Activated CD4-positive, alpha-beta T cell treated with anti-CD3 and anti-CD28 coated beads, Interleukin-2, Interleukin-4, amounts not matched to agents 100 ng/mL and 50 ng/mL, durations not matched to agents 16 hours and 8 hours (primary cell): ENCODE measurements around the gene GOLGA8G.
"Not testable (repeated sequence)": the region's sequence is repeated elsewhere in the genome, so short reads cannot be mapped to it uniquely, and the experiment has no call there.

ENCODE experiments used
- DNase-seq: peaks from one replicate; pipeline ENCODE4 v3.0.0-alpha.2; 2020; ENCODE audit warnings: low spot score

The GOLGA8G gene, protein sequence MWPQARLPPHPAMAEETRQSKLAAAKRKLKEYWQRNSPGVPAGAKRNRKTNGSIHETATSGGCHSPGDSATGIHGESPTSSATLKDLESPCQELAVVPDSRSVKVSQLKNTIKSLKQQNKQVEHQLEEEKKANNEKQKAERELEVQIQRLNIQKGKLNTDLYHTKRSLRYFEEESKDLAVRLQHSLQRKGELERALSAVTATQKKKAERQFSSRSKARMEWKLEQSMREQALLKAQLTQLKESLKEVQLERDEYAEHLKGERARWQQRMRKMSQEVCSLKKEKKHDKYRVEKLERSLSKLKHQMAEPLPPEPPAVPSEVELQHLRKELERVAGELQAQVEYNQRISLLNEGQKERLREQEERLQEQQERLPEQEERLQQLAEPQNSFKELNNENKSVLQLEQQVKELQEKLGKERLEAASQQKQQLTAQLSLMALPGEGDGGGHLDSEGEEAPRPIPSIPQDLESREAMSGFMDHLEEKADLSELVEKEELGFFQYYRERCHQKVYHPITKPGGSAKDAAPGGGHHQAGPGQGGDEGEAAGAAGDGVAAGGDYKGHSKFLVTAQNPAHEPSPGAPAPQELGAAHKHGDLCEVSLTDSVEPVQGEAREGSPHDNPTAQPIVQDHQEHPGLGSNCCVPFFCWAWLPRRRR

DNA sequence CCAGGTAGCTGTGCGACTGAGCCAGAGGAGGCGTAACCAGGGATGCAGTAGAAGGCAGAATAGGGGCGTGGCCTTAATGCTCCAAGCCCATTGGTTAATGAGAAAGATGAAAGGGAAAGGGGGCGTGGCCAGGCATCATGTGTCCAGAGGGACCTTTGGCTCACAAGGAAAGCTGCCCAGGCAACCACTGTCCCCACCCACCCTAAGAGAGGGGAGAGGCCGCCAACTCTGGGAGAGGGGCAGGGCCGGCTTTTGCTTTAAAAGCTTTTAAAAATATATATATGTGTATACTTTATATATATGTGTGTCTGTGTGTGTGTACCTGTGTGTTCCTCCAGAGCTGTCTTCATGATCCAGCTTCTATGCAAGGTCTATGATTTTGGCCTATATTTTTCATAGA lies at the start of gene GOLGA8G:
GOLGA8G (minus strand) TSS at position 18 of the 400 bp plus-strand sequence. CDS start 62 bp downstream, outside the sequence.
- DNase-seq: not testable (repeated sequence)

DNA sequence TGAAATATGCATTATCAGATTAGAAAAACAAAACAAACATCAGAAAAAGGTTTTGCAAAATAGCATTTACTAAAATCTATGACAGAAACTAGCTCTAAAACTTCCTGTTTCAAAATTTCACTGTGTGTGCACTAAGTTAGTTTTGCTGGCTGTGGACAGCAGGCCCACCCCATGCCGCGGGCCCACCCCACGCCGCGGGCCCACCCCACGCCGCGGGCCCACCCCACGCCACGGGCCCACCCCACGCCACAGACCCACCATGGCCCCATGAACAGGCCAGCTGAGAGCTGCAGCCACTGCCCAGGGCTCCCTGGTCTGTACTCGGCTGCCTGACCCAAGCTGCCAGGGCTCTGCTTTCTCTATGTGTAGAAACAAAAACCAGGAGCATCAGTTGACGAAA lies 40.6 kb upstream of the GOLGA8G start:
- DNase-seq: not testable (repeated sequence)

DNA sequence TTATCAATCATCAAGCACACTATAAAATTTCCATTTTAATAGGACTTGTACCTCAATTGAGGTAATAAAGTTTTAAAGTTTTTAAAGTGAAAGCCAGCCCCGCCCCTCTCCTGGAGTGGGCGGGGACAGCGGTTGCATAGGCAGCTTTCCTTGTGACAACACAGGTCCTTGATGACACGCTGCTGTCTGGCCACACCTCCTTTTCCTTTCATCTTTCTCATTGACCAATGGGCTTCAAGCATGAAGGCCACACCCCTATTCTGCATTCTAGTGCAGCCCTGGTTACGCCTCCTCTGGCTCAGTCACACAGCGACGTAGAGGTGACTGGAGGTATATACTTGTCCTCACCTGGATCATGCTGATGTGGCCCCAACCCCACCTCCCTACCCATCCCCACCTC lies 20.5 kb upstream of the GOLGA8G start, which contains the start of gene GOLGA6L25:
GOLGA6L25 (plus strand) TSS at position 301 of the 400 bp plus-strand sequence; CDS start at position 362, 61 bp downstream.
- not testable (repeated sequence) for DNase-seq

DNA sequence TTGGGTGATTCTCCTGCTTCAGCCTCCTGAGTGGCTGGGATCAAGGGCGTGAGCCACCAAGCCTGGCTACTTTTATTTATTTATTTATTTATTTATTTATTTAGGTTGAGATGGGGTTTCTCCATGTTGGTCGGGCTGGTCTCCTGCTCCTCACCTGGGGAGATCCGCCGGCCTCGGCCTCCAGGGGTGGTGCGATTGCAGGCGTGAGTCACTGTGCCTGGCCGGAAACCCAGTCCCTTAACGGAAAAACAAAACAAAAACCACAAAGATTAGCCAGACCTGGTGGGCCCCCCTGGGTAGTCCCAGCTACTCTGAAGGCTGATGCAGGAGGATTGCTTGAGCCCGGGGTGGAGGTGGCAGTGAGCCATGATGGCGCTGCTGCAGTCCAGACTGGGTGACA lies 17.6 kb downstream of the GOLGA8G start:
- DNase-seq: not testable (repeated sequence)

DNA sequence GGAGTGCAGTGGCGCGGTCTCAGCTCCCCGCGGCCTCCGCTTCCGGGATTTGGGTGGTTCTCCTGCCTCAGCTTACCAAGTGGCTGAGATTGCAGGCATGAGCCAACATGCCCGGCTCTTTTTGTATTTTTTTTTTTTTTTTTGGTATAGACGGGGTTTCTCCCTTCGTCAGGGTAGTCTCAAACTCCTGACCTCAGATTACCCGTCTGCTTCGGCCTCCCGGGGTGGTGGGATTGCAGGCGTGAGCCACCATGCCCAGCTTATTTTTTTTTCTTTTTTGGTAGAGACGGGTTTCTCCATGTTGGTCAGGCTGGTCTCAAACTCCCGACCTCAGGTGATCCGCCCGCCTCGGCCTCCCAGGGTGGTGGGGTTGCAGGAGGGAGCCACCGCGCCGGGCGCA lies 18.6 kb downstream of the GOLGA8G start:
- not testable (repeated sequence) for DNase-seq

DNA sequence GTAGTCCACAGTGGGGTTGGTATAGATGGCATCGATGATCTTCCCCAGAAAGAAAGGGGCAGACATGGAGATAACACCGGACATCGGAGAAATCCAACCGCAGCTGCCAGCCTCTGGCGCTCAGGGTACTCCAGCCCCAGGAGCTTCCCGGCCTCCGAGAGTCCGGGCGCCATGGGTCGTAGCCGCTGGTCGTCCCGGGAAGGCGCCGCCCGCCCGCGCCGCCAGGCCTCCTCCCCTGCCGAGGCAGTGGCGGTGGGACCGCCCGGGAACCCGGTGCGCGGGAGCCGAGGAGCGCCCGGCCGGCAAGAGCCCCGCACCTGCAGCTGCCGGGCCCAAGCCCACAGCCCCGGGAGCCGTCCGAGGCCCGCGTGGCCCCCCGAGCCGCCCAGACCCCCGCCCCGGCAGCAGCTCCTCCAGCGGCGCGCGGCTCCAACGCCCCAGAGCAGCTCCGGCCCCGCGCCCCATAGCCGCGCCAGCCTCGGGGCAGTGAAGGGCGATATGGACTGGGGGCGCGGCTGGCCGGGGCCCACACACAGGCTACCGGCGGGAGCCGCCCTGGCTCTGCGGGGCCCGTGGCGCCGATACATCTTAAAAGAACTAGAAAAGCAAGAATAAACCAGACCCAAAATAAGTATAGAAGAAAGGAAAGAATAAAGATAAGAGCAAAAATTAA lies 24.4 kb downstream of the GOLGA8G start:
- not testable (repeated sequence) for DNase-seq

DNA sequence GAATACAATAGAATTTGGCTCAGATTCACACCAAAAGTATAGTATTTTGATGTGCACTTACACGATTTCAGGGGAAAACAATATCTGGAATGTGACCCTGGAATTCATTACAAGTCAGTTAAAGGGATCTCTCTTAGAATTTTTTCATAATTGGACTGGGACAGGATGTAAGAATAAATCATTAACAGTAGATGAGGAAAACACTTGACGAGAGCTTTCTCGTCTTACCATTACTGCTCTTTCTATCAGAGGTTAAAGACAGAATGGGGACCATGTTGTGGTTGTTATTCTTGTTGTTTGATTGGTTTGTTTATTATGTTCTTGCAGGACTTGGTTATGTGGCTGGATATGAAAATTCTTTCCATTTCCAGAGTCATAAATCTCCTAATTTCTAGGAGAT lies 51.4 kb downstream of the GOLGA8G start:
- DNase-seq: not testable (repeated sequence)
